HG02798 (cell line): ENCODE data around the gene PAEP.
"Not testable (repeated sequence)": the region's sequence is repeated elsewhere in the genome, so short reads cannot be mapped to it uniquely, and the experiment has no call there.

Experiments
- ATAC-seq: cut with Tn5 transposase; IDR thresholded peaks from one replicate; pipeline ENCODE4 v1.9.1; 2021; ENCODE audit warnings: mild to moderate bottlenecking; ENCODE audit not compliant: unreplicated experiment, poor library complexity

PAEP gene

DNA sequence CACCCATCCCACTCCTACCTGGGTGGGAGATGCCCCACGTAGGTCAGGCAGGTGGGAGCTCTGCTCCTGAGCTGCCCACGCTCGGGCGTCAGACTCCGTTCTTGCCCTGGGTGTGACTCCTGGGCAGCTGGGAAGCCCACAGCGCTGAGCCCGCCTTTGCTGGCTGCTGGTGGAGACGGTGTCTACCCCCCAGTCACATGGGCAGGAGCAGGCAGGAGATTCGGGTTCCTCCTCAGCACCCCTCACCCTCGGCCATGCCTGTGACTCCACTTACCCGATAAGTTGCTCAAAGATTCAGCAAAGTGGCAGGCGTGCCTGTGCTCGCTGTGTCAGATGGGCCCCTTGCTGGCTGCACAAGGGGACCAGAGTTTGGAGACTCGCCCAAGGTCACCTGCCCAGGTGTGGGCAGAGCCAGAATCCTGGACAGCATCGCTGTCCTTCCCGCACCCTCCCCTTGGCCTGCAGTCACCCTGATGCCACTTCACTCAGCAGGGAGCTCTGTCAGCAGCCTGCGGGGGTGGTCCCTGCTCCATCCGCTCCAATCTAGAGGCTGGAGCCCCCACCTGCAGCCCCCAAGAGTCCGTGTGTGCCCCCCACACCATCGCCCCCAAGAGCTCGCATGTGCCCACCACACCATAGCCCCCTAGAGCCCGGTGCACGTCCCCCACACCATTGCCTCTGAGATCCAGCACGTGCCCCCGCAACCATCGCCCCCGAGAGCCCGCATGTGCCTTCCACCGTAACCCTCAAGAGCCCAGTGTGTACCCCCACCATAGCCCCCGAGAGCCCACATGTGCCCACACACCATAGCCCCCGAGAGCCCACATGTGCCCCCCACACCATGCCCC is 36.1 kb upstream of the PAEP start:
- ATAC-seq: no peak

GRCh38 chr9:135526089-135526729 is 35.3 kb upstream of the PAEP start:
- no peak for ATAC-seq

DNA sequence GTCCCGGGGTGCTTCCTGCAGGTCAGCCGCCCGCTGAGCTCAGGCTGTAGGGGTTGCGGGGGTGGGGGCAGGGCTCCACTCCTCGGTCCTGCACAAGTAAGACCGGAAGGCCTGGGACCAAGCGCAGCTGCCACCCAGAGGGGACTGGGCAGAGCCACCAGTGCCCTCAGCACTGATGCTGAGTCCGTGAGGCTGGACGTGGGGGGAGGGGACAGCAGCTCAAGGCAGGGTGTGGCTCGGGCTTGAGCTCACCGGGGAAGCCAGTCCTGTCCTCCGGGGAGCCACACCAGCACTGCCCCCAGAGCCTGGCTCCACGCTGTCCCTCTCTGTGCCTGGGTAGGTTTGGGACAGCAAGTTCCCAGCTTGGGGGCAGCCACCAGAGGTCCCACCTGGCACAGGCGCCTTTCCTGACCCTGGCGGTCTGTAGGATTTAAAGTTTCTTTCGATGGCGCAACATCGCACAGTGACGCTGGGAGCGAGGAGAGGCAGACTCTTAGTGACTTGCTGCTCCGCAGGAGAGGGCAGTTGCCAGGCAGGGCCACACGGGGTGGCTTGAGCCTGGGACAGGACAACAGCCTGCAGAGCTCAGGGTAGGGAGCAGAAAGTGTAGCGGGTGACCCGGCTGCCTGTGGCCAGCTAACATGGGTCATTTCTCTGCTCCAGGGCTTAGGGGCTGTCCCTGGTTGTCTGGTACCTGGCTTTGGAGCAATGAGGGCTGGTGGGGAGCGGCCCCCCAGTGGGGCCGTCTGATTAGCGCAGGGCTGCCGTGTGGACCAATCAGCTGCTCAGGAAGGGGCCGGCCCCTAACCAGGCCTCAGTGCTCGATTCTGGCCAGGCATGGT is 34.6 kb upstream of the PAEP start:
- ATAC-seq: no peak

DNA sequence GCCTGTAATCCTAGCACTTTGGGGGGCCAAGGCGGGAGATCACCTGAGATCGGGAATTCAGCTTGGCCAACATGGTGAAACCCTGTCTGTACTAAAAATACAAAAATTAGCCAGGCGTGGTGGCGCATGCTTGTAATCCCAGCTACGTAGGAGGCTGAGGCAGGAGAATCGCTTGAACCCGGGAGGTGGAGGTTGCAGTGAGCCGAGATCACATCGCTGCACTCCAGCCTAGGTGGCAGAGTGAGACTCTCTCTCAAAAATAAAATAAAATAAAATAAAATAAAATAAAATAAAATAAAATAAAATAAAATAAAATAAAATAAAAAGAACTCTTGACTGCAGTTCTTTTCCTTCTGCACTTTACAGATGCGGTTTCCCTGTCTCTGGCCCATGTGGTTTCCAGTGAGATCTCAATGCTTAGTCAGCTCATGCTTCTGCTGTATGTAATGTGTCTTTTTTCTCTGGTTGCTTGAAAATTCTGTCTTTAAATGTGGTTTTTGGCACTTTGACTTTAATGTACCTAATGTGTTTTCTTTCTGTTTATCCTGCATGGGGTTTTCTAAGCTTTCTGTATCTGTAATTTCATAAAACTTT is 32.6 kb upstream of the PAEP start:
- not testable (repeated sequence) for ATAC-seq

- ATAC-seq: no peak
Measured at GRCh38 chr9:135530146-135530545, 31.4 kb upstream of the PAEP start.

- no peak for ATAC-seq
Measured at GRCh38 chr9:135531096-135531495, 30.5 kb upstream of the PAEP start.

- ATAC-seq: no peak
Measured at GRCh38 chr9:135533113-135533512, 28.4 kb upstream of the PAEP start.

GRCh38 chr9:135533674-135534073 is 27.9 kb upstream of the PAEP start:
- no peak for ATAC-seq

GRCh38 chr9:135534192-135534711 is 27.3 kb upstream of the PAEP start:
- ATAC-seq: not testable (repeated sequence)

GRCh38 chr9:135534826-135535225 is 26.7 kb upstream of the PAEP start:
- ATAC-seq: not testable (repeated sequence)

DNA sequence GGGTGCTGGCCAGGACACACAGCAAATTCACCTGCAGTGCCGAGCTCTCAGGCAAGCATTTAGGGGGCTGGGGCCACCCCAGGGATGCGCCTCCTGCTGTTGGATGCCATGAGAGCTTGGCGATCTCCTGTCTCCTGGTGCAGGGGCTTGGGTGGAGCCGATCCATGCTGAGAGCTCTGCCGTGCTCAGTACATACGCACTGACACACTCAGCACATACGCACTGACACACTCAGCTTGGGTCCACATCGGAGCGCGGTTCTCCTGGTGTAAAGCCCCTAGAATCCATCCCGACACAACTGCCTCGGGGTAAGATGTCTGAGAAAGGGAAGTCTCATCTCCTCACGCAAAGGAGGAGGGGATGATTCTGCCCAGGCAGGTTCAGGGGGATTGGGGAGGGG is 25.9 kb upstream of the PAEP start:
- ATAC-seq: not testable (repeated sequence)

- ATAC-seq: no peak
Measured at GRCh38 chr9:135536216-135536615, 25.3 kb upstream of the PAEP start.

GRCh38 chr9:135543262-135543894 is 18.2 kb upstream of the PAEP start:
- not testable (repeated sequence) for ATAC-seq

- ATAC-seq: no peak
Measured at GRCh38 chr9:135544981-135545635, 16.4 kb upstream of the PAEP start.

DNA sequence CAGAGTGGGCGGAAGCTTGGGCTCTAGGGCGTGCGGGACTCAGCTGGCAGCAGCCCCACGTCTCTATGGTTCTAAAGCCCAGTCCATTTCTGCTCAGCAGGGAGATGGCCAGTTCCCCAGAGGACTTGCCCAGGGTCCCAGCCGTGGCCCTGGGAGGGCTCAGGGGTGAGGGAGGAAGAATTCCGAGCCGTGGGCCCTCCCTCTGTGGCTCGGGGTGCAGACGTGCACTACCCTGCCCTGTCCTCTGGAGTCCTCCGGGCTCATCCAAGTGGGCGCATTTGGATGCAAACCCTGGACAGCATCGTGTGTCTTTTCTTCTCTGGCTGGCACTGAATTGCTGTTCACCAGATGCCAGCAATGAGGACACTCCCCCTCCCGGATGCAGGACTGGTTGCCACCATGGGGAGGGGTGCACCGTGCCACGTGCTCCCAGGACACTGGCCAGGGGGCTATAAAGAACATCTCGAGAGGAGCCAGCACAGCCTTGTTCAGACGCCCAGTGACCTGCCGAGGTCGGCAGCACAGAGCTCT is 15.8 kb upstream of the PAEP start, which contains the start of gene OBP2A:
OBP2A (plus strand) TSS at position 481 of the 531 bp plus-strand sequence. CDS start 55 bp downstream, outside the sequence.
- not testable (repeated sequence) for ATAC-seq

DNA sequence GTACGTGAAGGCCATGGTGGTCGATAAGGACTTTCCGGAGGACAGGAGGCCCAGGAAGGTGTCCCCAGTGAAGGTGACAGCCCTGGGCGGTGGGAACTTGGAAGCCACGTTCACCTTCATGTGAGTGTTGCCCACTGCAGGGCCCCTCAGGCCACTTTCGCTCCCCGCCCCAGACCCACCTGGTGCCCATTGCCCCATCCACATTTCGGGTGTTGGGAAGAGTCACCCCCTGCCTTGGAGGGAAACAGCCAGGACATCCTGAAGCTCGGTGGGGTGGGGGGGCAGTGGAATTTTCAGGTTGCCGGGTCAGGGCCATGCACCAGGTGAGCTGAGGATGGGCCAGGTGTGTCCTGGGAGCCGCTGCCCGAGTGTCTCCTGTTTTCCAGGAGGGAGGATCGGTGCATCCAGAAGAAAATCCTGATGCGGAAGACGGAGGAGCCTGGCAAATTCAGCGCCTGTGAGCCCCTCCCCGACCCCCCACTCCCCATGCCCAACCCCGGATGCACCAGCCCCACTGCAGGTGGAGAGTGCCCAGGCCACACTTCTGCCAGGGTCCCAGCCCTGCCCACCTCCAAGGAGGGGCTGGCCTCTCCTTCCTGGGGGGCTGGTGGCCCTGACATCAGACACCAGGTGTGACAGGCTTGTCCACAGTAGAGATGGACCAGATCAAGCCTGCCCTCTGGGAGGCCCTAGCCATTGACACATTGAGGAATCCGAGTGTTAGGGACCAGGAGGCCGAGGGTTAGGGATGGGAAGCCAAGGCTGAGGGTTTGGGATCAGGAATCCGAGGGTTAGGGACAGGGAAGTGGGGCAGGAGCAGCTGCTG is 14.6 kb upstream of the PAEP start:
- not testable (repeated sequence) for ATAC-seq

DNA sequence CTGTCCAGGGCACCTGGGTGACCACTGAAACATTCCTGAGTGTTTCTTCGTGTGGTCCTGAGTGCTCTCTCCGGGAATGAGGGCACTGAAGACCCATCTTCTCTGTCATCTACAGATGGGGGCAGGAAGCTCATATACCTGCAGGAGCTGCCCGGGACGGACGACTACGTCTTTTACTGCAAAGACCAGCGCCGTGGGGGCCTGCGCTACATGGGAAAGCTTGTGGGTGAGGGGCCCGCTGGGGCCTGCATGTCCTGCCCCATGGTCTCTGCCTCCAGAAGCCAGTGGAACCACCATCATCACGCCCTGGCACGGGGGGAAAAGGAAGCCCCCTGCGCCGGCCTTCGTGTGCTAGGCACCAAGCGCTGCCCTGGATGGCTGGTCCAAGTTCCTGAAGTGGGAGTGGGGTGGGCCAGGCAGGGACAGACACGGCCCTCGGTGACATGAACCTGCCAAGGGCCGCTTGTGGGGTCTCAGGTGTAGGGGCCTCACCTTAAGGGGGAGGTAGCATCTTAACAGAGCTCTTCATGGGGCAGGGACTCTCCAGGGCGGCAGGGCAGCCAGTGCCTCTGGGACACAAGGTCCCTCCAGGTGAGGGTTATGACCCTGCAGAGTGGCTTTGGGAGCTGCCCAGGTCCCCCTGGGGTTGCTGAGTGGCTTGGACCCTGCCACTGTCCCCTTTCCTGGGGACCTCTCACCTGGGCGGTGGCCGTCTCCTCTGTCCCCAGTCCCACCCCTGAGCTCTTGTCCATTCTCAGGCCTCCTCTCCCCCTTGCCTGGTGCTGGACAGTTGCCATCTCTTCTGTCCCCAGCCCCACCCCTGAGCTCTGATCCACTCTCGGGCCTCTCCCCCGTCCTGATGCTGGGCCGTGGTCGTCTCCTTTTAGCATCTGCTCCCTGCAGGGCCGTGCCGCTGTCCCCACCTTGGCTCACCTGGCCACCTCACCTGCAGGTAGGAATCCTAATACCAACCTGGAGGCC is 13.5 kb upstream of the PAEP start:
- ATAC-seq: no peak
